HEK293 (cell line): ENCODE measurements around the gene GRB10.

Source experiments
- CTCF ChIA-PET: fragments of 350-600 bp; formaldehyde crosslinking; extraction: SDS; loops from one replicate; lab custom pipeline; 2021; ENCODE audit warnings: antibody characterized with exemption; lab: Yijun Ruan, JAX
- POLR2A ChIA-PET: fragments of 300-600 bp; formaldehyde crosslinking; extraction: SDS; loops from one replicate; lab custom pipeline; 2020; ENCODE audit warnings: antibody characterized with exemption, inconsistent platforms; lab: Yijun Ruan, JAX
- H3K27ac ChIP-seq: fragments of 200-500 bp; sonication (Bioruptor generic); 2 replicates; pipeline ENCODE4 v1.5.1; 2014; ENCODE audit warnings: low read depth, low read length, control low read depth, inconsistent platforms; ENCODE audit errors: extremely low read depth
- H3K36me3 ChIP-seq, 2 experiments: fragments of 200-500 bp in 1 of 2; sonication (Bioruptor generic) in 1 of 2; 1 replicate in 1 of 2; 2 replicates in 1 of 2; pipeline ENCODE4 v1.5.1; 2014 to 2017; ENCODE audit warnings: inconsistent platforms in 2 of 2, low read length in 2 of 2; ENCODE audit not compliant: control insufficient read depth in 2 of 2, insufficient read depth in 1 of 2
- H3K4me1 ChIP-seq: fragments of 200-500 bp; sonication (Bioruptor generic); 2 replicates; pipeline ENCODE4 v1.5.1; 2014; ENCODE audit warnings: mild to moderate bottlenecking, low read length, inconsistent platforms; ENCODE audit not compliant: control insufficient read depth, insufficient read depth
- H3K4me3 ChIP-seq: 2 replicates; pipeline ENCODE4 v1.5.1; 2011; ENCODE audit warnings: low read depth, mild to moderate bottlenecking, control low read depth, low read length, moderate library complexity
- H3K9me3 ChIP-seq: fragments of 200-500 bp; sonication (Bioruptor generic); 2 replicates; pipeline ENCODE4 v1.5.1; 2014; ENCODE audit warnings: low read depth, low read length, inconsistent platforms; ENCODE audit not compliant: control insufficient read depth, insufficient read depth
- FEZF1 ChIP-seq: fragments of 450-650 bp; formaldehyde crosslinking; IDR thresholded peaks from 2 replicates; pipeline ENCODE4 v1.5.1; 2016; ENCODE audit warnings: missing biosample characterization, missing genetic modification characterization
- HOXA7 ChIP-seq: sonication (generic); formaldehyde crosslinking; IDR thresholded peaks from 2 replicates; pipeline ENCODE4 v1.8.1; 2022; ENCODE audit warnings: missing genetic modification reagents, borderline replicate concordance
- MYNN ChIP-seq: fragments of 450-650 bp; formaldehyde crosslinking; IDR thresholded peaks from 2 replicates; pipeline ENCODE4 v1.5.1; 2016; ENCODE audit warnings: missing biosample characterization, missing genetic modification characterization, borderline replicate concordance
- MZF1 ChIP-seq: fragments of 450-650 bp; formaldehyde crosslinking; IDR thresholded peaks from 2 replicates; pipeline ENCODE4 v1.5.1; 2017; ENCODE audit warnings: missing biosample characterization, missing genetic modification characterization, borderline replicate concordance
- OSR2 ChIP-seq: fragments of 450-650 bp; formaldehyde crosslinking; IDR thresholded peaks from 2 replicates; pipeline ENCODE4 v1.5.1; 2016; ENCODE audit warnings: missing biosample characterization, missing genetic modification characterization
- PBX3 ChIP-seq: sonication (generic); formaldehyde crosslinking; IDR thresholded peaks from 2 replicates; pipeline ENCODE4 v1.8.1; 2022; ENCODE audit warnings: mild to moderate bottlenecking, moderate library complexity, missing genetic modification reagents
- SCRT1 ChIP-seq: fragments of 450-650 bp; formaldehyde crosslinking; IDR thresholded peaks from 2 replicates; pipeline ENCODE4 v1.5.1; 2016; ENCODE audit warnings: missing biosample characterization, missing genetic modification characterization, borderline replicate concordance
- TCF7L2 ChIP-seq: IDR thresholded peaks from 2 replicates; pipeline ENCODE4 v1.6.1; 2011; ENCODE audit warnings: low read depth, mild to moderate bottlenecking, inconsistent platforms, low read length, moderate library complexity, borderline replicate concordance
- ZBTB21 ChIP-seq: fragments of 450-650 bp; formaldehyde crosslinking; IDR thresholded peaks from 2 replicates; pipeline ENCODE4 v1.5.1; 2017; ENCODE audit warnings: missing biosample characterization, missing genetic modification characterization
- ZBTB7A ChIP-seq: fragments of 450-650 bp; formaldehyde crosslinking; IDR thresholded peaks from 2 replicates; pipeline ENCODE4 v1.5.1; 2016; ENCODE audit warnings: low read depth, missing biosample characterization, missing genetic modification characterization
- ZNF10 ChIP-seq: fragments of 450-650 bp; formaldehyde crosslinking; IDR thresholded peaks from 2 replicates; pipeline ENCODE4 v1.5.1; 2017; ENCODE audit warnings: missing biosample characterization, missing genetic modification characterization
- ZNF140 ChIP-seq: fragments of 450-650 bp; formaldehyde crosslinking; IDR thresholded peaks from 2 replicates; pipeline ENCODE4 v1.5.1; 2016; ENCODE audit warnings: missing biosample characterization, missing genetic modification characterization
- ZNF157 ChIP-seq: fragments of 450-650 bp; formaldehyde crosslinking; IDR thresholded peaks from 2 replicates; pipeline ENCODE4 v1.5.1; 2016; ENCODE audit warnings: missing biosample characterization, missing genetic modification characterization
- ZNF184 ChIP-seq: fragments of 450-650 bp; IDR thresholded peaks from 2 replicates; pipeline ENCODE4 v1.5.1; 2018; ENCODE audit warnings: missing biosample characterization, mild to moderate bottlenecking, missing genetic modification characterization
- ZNF211 ChIP-seq: fragments of 450-650 bp; formaldehyde crosslinking; IDR thresholded peaks from 2 replicates; pipeline ENCODE4 v1.5.1; 2016; ENCODE audit warnings: low read depth, missing biosample characterization, missing genetic modification characterization
- ZNF302 ChIP-seq: fragments of 450-650 bp; formaldehyde crosslinking; IDR thresholded peaks from 2 replicates; pipeline ENCODE4 v1.5.1; 2016; ENCODE audit warnings: missing biosample characterization, missing genetic modification characterization, low read depth
- ZNF311 ChIP-seq: fragments of 450-650 bp; formaldehyde crosslinking; IDR thresholded peaks from 2 replicates; pipeline ENCODE4 v1.5.1; 2017; ENCODE audit warnings: missing biosample characterization, missing genetic modification characterization, borderline replicate concordance
- ZNF341 ChIP-seq: fragments of 450-650 bp; formaldehyde crosslinking; IDR thresholded peaks from 2 replicates; pipeline ENCODE4; 2016; ENCODE audit warnings: low read depth, missing biosample characterization, missing genetic modification characterization
- ZNF529 ChIP-seq: fragments of 450-650 bp; formaldehyde crosslinking; IDR thresholded peaks from 2 replicates; pipeline ENCODE4 v1.5.1; 2017; ENCODE audit warnings: missing genetic modification characterization, missing biosample characterization; ENCODE audit not compliant: insufficient replicate concordance
- ZNF670 ChIP-seq: fragments of 450-650 bp; formaldehyde crosslinking; IDR thresholded peaks from 2 replicates; pipeline ENCODE4 v1.5.1; 2016; ENCODE audit warnings: missing biosample characterization, missing genetic modification characterization, low read depth
- ZNF792 ChIP-seq: fragments of 450-650 bp; formaldehyde crosslinking; IDR thresholded peaks from 2 replicates; pipeline ENCODE4 v1.5.1; 2016; ENCODE audit warnings: missing biosample characterization, missing genetic modification characterization
- ZNF830 ChIP-seq: fragments of 450-650 bp; IDR thresholded peaks from 2 replicates; pipeline ENCODE4 v1.5.0; 2018; ENCODE audit warnings: missing biosample characterization, missing genetic modification characterization, low read depth, mild to moderate bottlenecking, moderate library complexity
- ZSCAN23 ChIP-seq: fragments of 450-650 bp; formaldehyde crosslinking; IDR thresholded peaks from 2 replicates; pipeline ENCODE4 v1.5.1; 2016; ENCODE audit warnings: missing biosample characterization, missing genetic modification characterization

GRB10 gene

GRCh38 chr7:50622821-50623220, 159.9 kb downstream of the GRB10 start:
- TF ChIP-seq PBX3 (CRISPR knock-in tag) (no peak), HOXA7 (CRISPR knock-in tag) (no peak), ZNF792 (tag by site-specific recombination) (no peak), ZNF184 (tag by site-specific recombination) (no peak), SCRT1 (tag by site-specific recombination) (no peak), ZBTB21 (no peak), ZNF140 (tag by site-specific recombination) (no peak), ZNF529 (no peak), ZSCAN23 (tag by site-specific recombination) (no peak), OSR2 (no peak), ZNF830 (tag by site-specific recombination) (no peak), ZNF211 (tag by site-specific recombination) (no peak), ZNF157 (no peak)
- no peaks in the 10 kb centered on the region for H3K9me3 ChIP-seq
- CTCF ChIA-PET, result no interaction called here
- H3K4me1 ChIP-seq, result no peaks in the 10 kb centered on the region
- H3K36me3 ChIP-seq, result peaks cover 0 to 12% of the 10 kb centered on the region in 2 experiments; a peak in 1 of 3 replicates
- POLR2A ChIA-PET, result no interaction called here
- no peak overlapping the region for H3K27ac ChIP-seq
- no peak overlapping the region for H3K4me3 ChIP-seq

GRCh38 chr7:50621973-50622490, 160.7 kb downstream of the GRB10 start:
- Histone ChIP-seq H3K4me1 (no peaks in the 10 kb centered on the region), H3K4me3 (no peak overlapping the region), H3K9me3 (no peaks in the 10 kb centered on the region), H3K27ac (no peak overlapping the region)
- CTCF ChIA-PET, result no interaction called here
- no peak for TF ChIP-seq MZF1
- no peak for TF ChIP-seq ZBTB7A (tag by site-specific recombination)
- no peak for TF ChIP-seq FEZF1 (tag by site-specific recombination)
- no peak for TF ChIP-seq TCF7L2
- TF ChIP-seq MYNN (tag by site-specific recombination), result no peak
- no peak for TF ChIP-seq ZNF670
- TF ChIP-seq ZNF341, result no peak
- TF ChIP-seq ZNF302, result no peak
- no peak for TF ChIP-seq ZNF311 (tag by site-specific recombination)
- TF ChIP-seq, all 188 proteins: peak for 0
- peaks cover 0 to 14% of the 10 kb centered on the region in 2 experiments; a peak in 1 of 3 replicates for H3K36me3 ChIP-seq
- POLR2A ChIA-PET, result no interaction called here

- POLR2A ChIA-PET, result no interaction called here
- Histone ChIP-seq H3K4me3 (no peak overlapping the region), H3K36me3 (peaks cover 0 to 17% of the 10 kb centered on the region in 2 experiments; a peak in 1 of 3 replicates), H3K27ac (no peak overlapping the region), H3K4me1 (no peaks in the 10 kb centered on the region), H3K9me3 (no peaks in the 10 kb centered on the region)
- CTCF ChIA-PET, result no interaction called here
- TF ChIP-seq ZNF10 (tag by site-specific recombination), result no peak
These were observed 161.5 kb downstream of the GRB10 start for GRCh38 chr7:50621206-50621605.
